NCI-H1417 (cell line): ENCODE measurements around the gene IMMP2L.
A peak's percentile ranks its signal among the peaks of the same experiment; 100 is the strongest.
"Not testable (repeated sequence)": the region's sequence is repeated elsewhere in the genome, so short reads cannot be mapped to it uniquely, and the experiment has no call there.

Experiments used
- DNase-seq, 3 experiments: peaks; one replicate each; lab custom pipeline; 2025; lab: John Stamatoyannopoulos, UW

The IMMP2L gene

GRCh38 chr7:111264981-111265380 is 297.3 kb downstream of the IMMP2L start:
- DNase-seq: no peak

- no peak for DNase-seq
Measured at GRCh38 chr7:111264111-111264868, 298.0 kb downstream of the IMMP2L start.

DNA sequence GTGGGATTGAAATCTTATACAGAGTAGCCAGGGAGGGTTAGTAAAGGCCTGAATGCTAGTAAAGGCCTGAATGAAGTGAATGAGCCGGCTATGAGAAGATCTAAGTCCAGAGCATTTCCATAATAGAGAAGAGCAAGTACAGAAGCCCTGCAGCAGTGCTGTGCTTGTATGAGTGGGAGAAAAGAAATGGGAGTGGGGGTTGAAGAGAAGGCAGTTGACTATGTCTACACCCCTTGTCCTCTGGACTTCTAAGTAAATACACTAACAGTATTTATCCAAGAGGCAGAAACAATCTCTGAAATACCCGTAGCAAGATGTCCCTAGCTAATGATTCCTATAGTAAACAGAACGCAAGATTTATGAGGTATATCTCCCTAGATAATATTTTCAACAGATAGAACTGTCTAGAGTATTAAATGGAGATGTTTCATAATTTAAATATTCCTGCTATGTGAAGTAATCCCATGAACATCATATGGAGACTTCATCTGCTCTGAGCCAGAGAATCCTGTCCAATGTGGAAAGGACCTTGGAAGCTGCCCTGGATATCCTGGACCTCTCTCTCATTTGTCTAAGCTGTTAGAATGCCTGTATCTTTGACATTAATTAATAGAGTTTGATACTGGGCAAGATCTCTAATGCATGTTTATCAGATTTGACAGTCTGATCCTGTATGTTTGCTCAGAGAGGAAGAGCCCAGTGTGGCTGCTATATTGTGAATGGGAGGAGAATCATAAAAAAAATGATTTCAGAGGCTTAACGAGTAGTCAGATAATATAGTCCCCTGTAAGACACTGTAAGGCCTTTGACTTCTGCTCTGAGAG is 299.8 kb downstream of the IMMP2L start:
- peak in 1 of 3 experiments; percentile 30 for DNase-seq

DNA sequence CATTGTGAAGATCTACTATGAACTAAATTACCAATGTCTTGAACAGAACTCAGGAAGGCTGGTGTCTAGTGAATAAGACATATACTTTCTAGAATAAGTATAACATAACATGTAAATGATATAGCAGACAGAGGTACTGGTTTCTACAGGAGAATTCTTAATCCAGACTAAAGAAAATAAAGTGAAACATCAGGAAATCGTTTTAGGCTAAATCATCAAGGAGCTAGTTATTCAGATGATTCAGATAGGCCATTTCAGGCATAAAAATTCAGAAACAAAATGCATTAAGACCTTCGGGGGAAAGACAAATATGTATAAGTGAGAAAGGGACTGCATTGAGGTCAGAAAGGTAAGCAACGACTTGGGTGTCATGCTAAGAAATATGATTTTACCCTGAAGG is 300.8 kb downstream of the IMMP2L start:
- DNase-seq: no peak

GRCh38 chr7:111259991-111260390 is 302.3 kb downstream of the IMMP2L start:
- DNase-seq: no peak

- DNase-seq: no peak
Measured at GRCh38 chr7:111256391-111256790, 305.9 kb downstream of the IMMP2L start.

DNA sequence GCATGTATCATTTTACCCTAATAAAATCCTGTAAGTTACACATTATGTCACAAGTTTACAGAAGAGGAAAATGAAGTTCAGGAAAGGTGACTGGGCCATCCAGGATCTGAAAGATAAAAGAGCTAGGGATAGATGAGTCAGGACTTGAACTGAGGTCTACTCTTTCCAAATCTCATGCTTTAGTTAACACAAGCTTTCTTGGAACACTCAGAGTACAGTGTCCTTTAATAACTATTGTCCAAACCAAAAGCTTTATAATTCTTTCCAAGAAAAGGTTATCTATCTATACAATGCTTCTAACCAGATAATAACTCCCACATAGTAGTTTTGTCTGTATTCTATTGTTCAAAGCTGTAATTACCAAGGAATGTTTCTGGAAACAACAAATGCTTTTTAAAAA is 306.7 kb downstream of the IMMP2L start:
- no peak for DNase-seq

- not testable (repeated sequence) for DNase-seq
Measured at GRCh38 chr7:111251365-111251764, 310.9 kb downstream of the IMMP2L start.

DNA sequence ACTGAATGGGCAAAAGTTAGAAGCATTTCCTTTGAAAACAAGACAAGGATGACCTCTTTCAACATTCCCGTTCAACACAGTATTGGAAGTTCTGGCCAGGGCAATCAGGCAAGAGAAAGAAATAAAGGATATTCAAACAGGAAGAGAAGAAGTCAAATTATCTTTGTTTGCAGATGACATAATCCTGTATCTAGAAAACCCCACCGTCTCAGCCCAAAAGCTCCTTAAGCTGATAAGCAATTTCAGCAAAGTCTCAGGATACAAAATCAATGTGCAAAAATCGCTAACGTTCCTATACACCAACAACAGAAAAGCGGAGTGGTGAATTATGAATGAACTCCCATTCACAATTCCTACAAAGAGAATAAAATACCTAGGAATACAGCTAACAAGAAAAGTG is 312.5 kb downstream of the IMMP2L start:
- DNase-seq: not testable (repeated sequence)

GRCh38 chr7:111242141-111242755 is 320.0 kb downstream of the IMMP2L start:
- DNase-seq: peak; percentile 55 to 82 (median 66)

- DNase-seq: peak; percentile 33 to 83 (median 50)
Measured at GRCh38 chr7:111240371-111240770, 321.9 kb downstream of the IMMP2L start.

- DNase-seq: no peak
Measured at GRCh38 chr7:111239437-111239836, 322.9 kb downstream of the IMMP2L start.

DNA sequence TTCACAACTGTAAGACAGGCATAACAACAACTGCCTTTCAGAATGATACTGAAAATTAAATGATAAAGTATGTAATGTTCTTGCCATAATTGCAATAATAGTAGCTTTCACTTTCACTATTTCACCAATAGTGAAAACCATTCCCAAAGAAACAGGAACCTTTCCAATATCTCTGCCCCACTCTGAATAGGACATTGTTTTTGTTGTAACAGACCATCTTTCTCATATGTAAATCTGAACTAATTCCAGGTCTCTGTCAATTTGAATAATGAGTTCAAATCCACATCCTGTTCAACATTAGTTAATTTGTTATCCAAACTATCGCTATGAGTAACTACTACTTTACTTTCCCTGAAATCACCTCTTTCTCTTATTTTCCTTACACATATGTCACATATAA is 323.4 kb downstream of the IMMP2L start:
- no peak for DNase-seq

DNA sequence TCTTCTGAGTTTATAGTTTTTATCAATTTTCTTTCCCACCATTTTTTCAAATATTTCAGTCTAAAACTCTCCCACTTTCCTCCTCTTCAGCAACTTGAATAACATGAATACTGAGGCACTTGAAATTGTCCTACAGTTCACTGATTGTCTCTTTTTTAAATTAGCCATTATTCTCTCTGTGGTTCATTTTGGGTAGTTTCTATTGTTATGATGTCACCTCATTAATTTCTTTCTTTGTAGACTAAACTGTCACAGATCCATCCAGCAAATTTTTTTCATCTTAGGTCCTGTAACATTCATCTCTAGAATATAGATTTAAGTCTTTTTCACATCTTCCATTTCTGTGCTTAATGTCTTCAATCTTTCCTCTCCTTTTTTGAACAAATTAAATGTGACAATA is 326.6 kb downstream of the IMMP2L start:
- no peak for DNase-seq

DNA sequence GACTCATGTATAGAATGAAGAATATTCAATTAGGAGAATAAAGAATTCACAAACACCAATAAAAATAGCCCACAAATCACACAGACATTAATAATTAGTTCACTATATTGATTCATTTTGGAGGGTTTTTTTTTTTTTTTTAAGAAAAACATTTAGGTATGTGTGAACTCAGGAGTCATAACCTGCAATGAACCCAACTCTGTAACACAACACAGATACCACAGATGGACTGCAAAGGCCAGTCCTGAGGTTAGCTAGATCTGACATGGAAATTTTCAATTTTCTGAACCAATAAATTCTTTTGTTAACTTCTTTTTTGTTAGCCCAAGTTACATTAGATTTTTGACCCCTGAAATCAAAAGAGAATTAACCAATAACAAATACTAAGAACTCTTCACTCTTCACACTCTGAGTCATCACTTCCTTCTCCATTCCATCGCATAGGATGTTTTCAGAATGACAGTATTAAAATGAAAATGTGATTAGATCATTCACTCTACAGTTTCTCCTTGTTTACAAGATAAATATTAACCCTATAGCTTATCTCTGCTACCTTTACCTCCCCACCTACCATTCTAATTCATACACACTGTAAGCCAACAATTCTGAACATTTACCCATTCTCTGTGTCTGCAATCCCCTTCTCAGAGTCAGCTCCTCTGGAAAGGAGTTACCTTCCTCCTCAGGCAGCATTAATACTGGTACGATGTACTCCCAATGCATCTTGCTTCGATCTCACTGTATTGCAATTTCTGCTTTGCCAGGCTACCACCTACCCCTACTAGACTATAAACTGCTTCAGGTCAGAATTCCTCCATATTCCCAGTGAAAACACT is 329.8 kb downstream of the IMMP2L start:
- DNase-seq: no peak

- no peak for DNase-seq
Measured at GRCh38 chr7:111229916-111230315, 332.4 kb downstream of the IMMP2L start.

- no peak for DNase-seq
Measured at GRCh38 chr7:111229181-111229740, 333.0 kb downstream of the IMMP2L start.

DNA sequence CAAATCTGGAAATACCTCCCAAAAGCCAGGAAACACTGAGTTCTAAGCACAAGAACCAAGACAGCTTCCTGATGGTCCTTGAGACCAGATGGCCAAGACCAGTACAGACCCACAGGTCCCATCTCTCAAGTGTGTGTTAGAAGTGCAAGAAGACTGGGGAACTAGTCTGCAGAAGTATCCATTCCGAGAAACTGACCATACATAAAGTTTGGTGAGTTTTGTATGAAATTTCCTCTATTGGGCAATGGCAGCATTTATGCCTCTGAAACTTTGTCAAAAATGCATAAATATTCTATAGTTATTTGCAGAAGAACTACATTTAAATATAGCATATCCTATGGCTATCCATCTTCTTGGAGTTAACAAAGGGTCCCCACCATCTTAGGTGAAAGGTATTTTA is 333.9 kb downstream of the IMMP2L start:
- DNase-seq: no peak

DNA sequence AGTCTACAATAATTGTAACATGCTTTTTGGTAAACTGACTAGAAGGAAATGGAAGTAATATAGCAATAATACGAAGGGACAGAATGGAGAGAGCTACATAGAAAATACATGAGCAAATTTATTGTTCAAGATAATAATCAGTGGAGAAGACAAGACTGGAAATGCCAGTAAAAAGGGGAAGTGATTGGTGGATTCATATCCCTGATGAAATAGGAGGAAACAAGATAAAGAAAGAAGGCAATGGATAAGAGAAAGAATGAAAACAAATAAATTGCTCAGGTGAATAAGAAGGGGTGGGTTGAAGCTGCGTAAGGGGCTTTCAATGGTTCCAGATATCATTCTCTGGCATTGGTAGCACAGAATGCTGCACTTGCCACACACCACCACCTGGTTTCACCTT is 335.5 kb downstream of the IMMP2L start:
- no peak for DNase-seq

- DNase-seq: no peak
Measured at GRCh38 chr7:111224354-111225231, 337.7 kb downstream of the IMMP2L start.
